Ectodermal cell (in vitro differentiated cells): Measurements from ENCODE around the gene EFCAB6.

Source experiments
- H3K27ac ChIP-seq: 2 replicates; pipeline ENCODE4 v1.7.0; 2013; ENCODE audit warnings: mild to moderate bottlenecking, low read depth, low read length; ENCODE audit not compliant: insufficient read depth, poor library complexity, severe bottlenecking
- H3K27me3 ChIP-seq: 2 replicates; pipeline ENCODE4 v1.7.0; 2013; ENCODE audit warnings: mild to moderate bottlenecking, low read length; ENCODE audit not compliant: insufficient read depth, control insufficient read depth, poor library complexity, severe bottlenecking
- H3K36me3 ChIP-seq: one replicate; pipeline ENCODE4 v1.7.0; 2013; ENCODE audit warnings: low read length; ENCODE audit not compliant: control insufficient read depth, insufficient read depth
- H3K4me1 ChIP-seq: one replicate; pipeline ENCODE4 v1.7.0; 2013; ENCODE audit warnings: low read length; ENCODE audit not compliant: control insufficient read depth, insufficient read depth
- H3K4me3 ChIP-seq: 2 replicates; pipeline ENCODE4 v1.7.0; 2013; ENCODE audit warnings: low read depth, low read length, control low read depth; ENCODE audit not compliant: insufficient read depth
- H3K9me3 ChIP-seq: 2 replicates; pipeline ENCODE4 v1.7.0; 2013; ENCODE audit warnings: mild to moderate bottlenecking, low read length, moderate library complexity; ENCODE audit not compliant: control insufficient read depth
- WGBS, 2 experiments: methylation state at CpG; one replicate each; pipeline ENCODE4 v1.1.7; 2013; ENCODE audit warnings: missing lambda C conversion rate in 2 of 2; 5-methylcytosine and 5-hydroxymethylcytosine counted together

Gene EFCAB6

GRCh38 chr22:43526117-43526655 is 285.9 kb downstream of the EFCAB6 start:
- Histone ChIP-seq H3K4me3 (no peak overlapping the region), H3K36me3 (no peaks in the 10 kb centered on the region), H3K27me3 (no peaks in the 10 kb centered on the region), H3K9me3 (no peaks in the 10 kb centered on the region), H3K4me1 (no peaks in the 10 kb centered on the region), H3K27ac (no peak overlapping the region)
- 91 to 92% methylated on average over 7 of the region's 7 CpGs for WGBS, 2 experiments

- no peak overlapping the region for H3K27ac ChIP-seq
- no peaks in the 10 kb centered on the region for H3K4me1 ChIP-seq
- no peaks in the 10 kb centered on the region for H3K27me3 ChIP-seq
- no peaks in the 10 kb centered on the region for H3K9me3 ChIP-seq
- no peaks in the 10 kb centered on the region for H3K36me3 ChIP-seq
- WGBS, 2 experiments = 84 to 88% methylated on average over 6 of the region's 6 CpGs
- no peak overlapping the region for H3K4me3 ChIP-seq
Measured at GRCh38 chr22:43521716-43522115, 290.4 kb downstream of the EFCAB6 start.

GRCh38 chr22:43520632-43521039 is 291.5 kb downstream of the EFCAB6 start:
- WGBS, 2 experiments = 86% methylated on average over 2 of the region's 2 CpGs
- H3K36me3 ChIP-seq = no peaks in the 10 kb centered on the region

GRCh38 chr22:43516996-43517635 is 295.0 kb downstream of the EFCAB6 start:
- Histone ChIP-seq H3K4me3 (no peak overlapping the region), H3K27ac (no peak overlapping the region), H3K27me3 (no peaks in the 10 kb centered on the region), H3K4me1 (no peaks in the 10 kb centered on the region), H3K9me3 (no peaks in the 10 kb centered on the region), H3K36me3 (no peaks in the 10 kb centered on the region)
- 94 to 95% methylated on average over 14 of the region's 14 CpGs for WGBS, 2 experiments

More at GRCh38 chr22:43520632-43521039, 291.5 kb downstream of the EFCAB6 start:
- no peak overlapping the region for H3K4me3 ChIP-seq
- no peak overlapping the region for H3K27ac ChIP-seq
- no peaks in the 10 kb centered on the region for H3K4me1 ChIP-seq
- H3K27me3 ChIP-seq = no peaks in the 10 kb centered on the region
- H3K9me3 ChIP-seq = no peaks in the 10 kb centered on the region

GRCh38 chr22:43516386-43516785 is 295.7 kb downstream of the EFCAB6 start:
- no peak overlapping the region for H3K4me3 ChIP-seq
- no peak overlapping the region for H3K27ac ChIP-seq
- no peaks in the 10 kb centered on the region for H3K4me1 ChIP-seq
- 94 to 96% methylated on average over 14 of the region's 14 CpGs for WGBS, 2 experiments
- H3K9me3 ChIP-seq = no peaks in the 10 kb centered on the region
- no peaks in the 10 kb centered on the region for H3K27me3 ChIP-seq
- no peaks in the 10 kb centered on the region for H3K36me3 ChIP-seq

- no peaks in the 10 kb centered on the region for H3K4me1 ChIP-seq
- no peaks in the 10 kb centered on the region for H3K27me3 ChIP-seq
- no peak overlapping the region for H3K4me3 ChIP-seq
- no peaks in the 10 kb centered on the region for H3K9me3 ChIP-seq
- WGBS, 2 experiments = 86 to 88% methylated on average over 13 of the region's 13 CpGs
- H3K27ac ChIP-seq = no peak overlapping the region
- no peaks in the 10 kb centered on the region for H3K36me3 ChIP-seq
Measured at GRCh38 chr22:43515902-43516301, 296.2 kb downstream of the EFCAB6 start.

GRCh38 chr22:43515411-43515810 is 296.7 kb downstream of the EFCAB6 start:
- H3K27me3 ChIP-seq = no peaks in the 10 kb centered on the region
- H3K36me3 ChIP-seq = no peaks in the 10 kb centered on the region
- H3K9me3 ChIP-seq = no peaks in the 10 kb centered on the region
- WGBS, 2 experiments = 90 to 93% methylated on average over 8 of the region's 8 CpGs
- no peaks in the 10 kb centered on the region for H3K4me1 ChIP-seq
- no peak overlapping the region for H3K27ac ChIP-seq
- no peak overlapping the region for H3K4me3 ChIP-seq

GRCh38 chr22:43514476-43515157 is 297.5 kb downstream of the EFCAB6 start:
- H3K27me3 ChIP-seq = no peaks in the 10 kb centered on the region
- H3K9me3 ChIP-seq = no peaks in the 10 kb centered on the region
- H3K36me3 ChIP-seq = no peaks in the 10 kb centered on the region
- 89 to 90% methylated on average over 31 of the region's 31 CpGs for WGBS, 2 experiments
- no peak overlapping the region for H3K4me3 ChIP-seq
- H3K4me1 ChIP-seq = no peaks in the 10 kb centered on the region
- H3K27ac ChIP-seq = no peak overlapping the region

GRCh38 chr22:43512279-43512678 is 299.8 kb downstream of the EFCAB6 start:
- no peaks in the 10 kb centered on the region for H3K9me3 ChIP-seq
- WGBS, 2 experiments = 87% methylated on average over 8 of the region's 8 CpGs
- no peaks in the 10 kb centered on the region for H3K4me1 ChIP-seq
- H3K27ac ChIP-seq = no peak overlapping the region
- H3K36me3 ChIP-seq = no peaks in the 10 kb centered on the region
- H3K4me3 ChIP-seq = no peak overlapping the region
- H3K27me3 ChIP-seq = no peaks in the 10 kb centered on the region

GRCh38 chr22:43511276-43511910 is 300.7 kb downstream of the EFCAB6 start:
- WGBS, 2 experiments = 88 to 96% methylated on average over 16 of the region's 16 CpGs
- no peaks in the 10 kb centered on the region for H3K9me3 ChIP-seq

More at GRCh38 chr22:43511276-43511910, 300.7 kb downstream of the EFCAB6 start:
- Histone ChIP-seq H3K36me3 (no peaks in the 10 kb centered on the region), H3K4me3 (no peak overlapping the region), H3K4me1 (no peaks in the 10 kb centered on the region), H3K27ac (no peak overlapping the region), H3K27me3 (no peaks in the 10 kb centered on the region)
